IPS DF 4.7 (cell line): Measurements from ENCODE around the gene ISM1.

ENCODE experiments used
- DNase-seq: peaks from one replicate; pipeline ENCODE4 v3.0.0-alpha.2; 2013; ENCODE audit warnings: low spot score; ENCODE audit errors: extremely low read depth

Gene ISM1

DNA sequence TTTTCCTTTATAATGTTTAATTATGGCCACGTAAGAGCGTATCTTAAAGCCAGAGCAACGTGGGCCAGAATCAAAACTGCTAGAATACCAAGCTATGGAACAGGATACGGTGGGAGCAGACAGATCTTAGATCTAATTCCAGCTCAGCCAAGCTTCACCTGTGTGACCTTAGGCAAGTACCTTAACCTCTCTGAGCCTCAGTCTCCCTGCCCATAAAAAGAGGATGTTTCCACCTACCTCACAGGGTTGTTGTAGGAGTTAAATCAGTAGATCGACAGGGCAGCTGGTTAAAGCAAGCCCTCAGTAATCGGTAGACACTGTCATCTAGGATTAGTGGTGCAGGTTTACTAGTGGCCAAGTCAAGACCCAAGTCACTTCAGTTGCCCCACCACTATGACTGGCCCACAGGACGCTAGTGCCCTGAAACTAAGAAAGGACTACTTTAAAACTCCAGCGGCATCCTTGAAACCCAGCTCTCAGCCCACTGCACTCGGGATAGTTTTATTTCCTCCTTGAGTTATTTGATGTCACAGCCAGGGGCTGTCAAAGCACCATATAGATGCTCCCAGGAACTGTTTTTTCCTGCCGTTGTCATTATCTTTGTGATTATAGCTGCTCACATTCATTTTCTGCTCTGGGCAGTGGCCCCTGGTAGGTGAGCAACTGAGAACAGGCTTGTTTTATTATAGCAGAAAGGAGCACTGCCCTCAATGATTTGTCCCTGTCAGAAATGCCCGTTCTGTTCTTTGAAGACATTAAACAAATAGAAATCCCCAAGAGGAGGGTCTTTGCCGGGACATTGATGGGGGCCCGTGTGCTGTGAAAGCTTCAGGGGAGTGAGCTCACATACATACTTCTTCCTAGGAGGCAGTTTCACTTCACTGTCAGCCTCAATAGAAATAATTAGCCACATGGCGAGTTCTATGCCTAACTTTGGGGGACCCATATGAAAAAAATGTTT lies 63.1 kb downstream of the ISM1 start:
- no peak for DNase-seq

DNA sequence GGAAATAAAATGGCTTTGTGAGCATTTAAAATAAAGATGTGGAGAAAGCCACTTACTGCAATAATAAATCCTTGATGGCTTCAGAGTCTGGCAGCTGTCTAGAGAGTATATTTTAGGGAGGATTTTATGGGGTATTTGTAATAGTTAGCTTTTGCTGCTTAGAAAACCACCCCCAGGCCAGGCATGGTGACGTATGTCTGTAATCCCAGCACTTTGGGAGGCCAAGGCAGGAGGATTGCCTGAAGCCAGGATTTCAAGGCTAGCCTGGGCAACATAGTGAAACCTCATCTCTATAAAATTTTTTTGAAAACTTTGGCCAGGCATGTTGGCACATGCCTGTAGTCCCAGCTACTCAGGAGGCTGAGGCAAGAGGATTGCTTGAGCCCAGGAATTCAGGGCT lies 63.8 kb downstream of the ISM1 start:
- DNase-seq, result no peak

GRCh38 chr20:13285408-13285807 lies 64.3 kb downstream of the ISM1 start:
- DNase-seq, result no peak

DNA sequence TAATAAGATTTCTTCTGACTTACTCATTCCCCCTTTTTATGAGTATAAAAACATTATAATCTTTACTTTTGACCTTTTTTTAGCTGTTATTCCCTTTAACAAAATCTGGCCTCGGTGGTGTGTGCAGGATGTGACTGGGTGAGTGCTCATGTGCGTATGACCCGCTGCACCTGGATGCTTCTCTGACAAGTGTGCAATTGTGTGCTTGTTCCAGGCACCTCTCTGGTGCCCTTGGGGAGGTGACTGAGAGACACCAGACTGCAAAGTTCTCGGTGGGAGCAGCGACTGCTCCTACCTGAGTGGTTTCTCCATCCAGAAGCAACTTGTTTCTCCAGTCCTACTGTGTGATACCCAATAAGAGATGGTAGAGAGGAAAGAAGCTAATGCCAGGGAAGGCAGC lies 65.0 kb downstream of the ISM1 start:
- DNase-seq, result no peak

DNA sequence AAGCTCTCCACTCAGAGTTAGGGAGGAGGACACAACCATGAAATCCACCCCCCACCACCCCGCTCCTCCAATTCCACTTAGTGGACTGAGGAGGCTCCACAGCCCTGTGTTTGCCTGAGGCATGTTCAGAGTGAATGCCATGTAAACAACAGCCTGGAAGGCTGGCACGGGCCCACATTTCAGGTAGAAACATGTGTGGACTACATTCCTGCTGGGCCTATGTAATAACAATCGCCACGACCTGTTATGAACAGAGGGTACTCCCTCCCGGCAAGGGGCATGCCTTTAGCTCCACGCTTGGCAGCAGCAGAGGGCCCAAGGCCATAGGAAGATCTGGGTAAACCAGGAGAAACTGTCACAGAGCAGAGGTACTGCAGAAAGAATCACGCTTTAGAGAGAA lies 65.5 kb downstream of the ISM1 start:
- DNase-seq, result no peak

- DNase-seq, result no peak
These were observed 67.3 kb downstream of the ISM1 start for GRCh38 chr20:13288357-13288756.

GRCh38 chr20:13289031-13289430 lies 68.0 kb downstream of the ISM1 start:
- DNase-seq, result no peak

GRCh38 chr20:13290724-13291123 lies 69.7 kb downstream of the ISM1 start:
- DNase-seq, result no peak

- DNase-seq, result no peak
These were observed 70.1 kb downstream of the ISM1 start for GRCh38 chr20:13291157-13291556.

- no peak for DNase-seq
These were observed 71.3 kb downstream of the ISM1 start for GRCh38 chr20:13292201-13292885.

- no peak for DNase-seq
These were observed 73.4 kb downstream of the ISM1 start for GRCh38 chr20:13294522-13294921.

- no peak for DNase-seq
These were observed 74.6 kb downstream of the ISM1 start for GRCh38 chr20:13295637-13296036.

DNA sequence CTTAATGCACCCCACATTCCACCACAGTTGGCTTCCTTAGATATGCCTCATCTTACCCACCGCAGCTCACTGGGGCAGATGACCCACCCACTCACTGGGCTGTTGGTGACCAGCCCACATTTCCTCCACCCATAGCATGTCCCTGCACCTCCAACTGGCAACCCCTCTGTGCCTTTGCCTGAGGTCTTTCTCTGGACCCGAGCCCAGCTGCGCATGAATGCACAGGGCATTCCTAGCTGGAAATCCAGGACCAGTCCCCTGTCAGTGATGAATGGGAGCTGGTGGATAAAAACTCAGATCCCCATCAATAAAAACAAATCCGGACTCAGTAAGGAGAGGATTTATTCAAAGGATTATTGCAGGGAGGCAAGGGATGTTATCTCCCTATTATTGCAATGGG lies 75.0 kb downstream of the ISM1 start:
- no peak for DNase-seq

GRCh38 chr20:13297147-13297899 lies 76.2 kb downstream of the ISM1 start:
- DNase-seq, result no peak

DNA sequence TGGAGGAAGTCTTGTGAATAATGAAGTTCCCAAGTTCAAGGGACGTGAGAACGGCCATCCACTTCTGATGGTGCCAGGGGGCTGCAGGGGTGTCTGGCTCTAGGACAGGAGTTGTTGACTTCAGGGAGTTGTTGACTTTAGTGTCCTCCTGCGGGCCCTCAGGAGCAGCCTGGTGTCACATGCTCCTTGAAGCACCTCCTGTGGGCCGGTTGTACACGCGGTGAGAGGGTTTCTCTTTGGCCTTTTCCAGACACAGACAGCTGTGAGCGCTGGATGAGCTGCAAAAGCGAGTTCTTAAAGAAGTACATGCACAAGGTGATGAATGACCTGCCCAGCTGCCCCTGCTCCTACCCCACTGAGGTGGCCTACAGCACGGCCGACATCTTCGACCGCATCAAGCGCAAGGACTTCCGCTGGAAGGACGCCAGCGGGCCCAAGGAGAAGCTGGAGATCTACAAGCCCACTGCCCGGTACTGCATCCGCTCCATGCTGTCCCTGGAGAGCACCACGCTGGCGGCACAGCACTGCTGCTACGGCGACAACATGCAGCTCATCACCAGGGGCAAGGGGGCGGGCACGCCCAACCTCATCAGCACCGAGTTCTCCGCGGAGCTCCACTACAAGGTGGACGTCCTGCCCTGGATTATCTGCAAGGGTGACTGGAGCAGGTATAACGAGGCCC lies 77.8 kb downstream of the ISM1 start:
- DNase-seq, result no peak

DNA sequence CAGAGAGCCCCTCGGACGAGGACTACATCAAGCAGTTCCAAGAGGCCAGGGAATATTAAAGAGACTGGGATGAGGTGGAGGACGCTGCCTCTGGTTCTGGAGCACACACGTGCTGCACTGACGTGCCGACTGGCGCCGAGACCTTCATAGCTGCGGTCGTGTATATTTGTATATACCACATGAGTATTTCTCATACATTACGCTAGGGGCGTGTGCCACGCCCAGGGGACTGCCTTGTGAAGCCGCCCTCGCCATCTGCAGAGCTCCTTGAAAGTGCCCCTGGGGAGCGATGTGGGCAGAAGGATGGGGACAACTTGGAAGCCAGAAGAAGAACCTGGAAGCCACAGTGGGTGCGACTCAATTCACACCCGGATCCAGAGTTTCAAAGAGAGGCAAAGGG lies 78.3 kb downstream of the ISM1 start:
- no peak for DNase-seq

- DNase-seq, result no peak
These were observed 80.5 kb downstream of the ISM1 start for GRCh38 chr20:13301596-13301995.

DNA sequence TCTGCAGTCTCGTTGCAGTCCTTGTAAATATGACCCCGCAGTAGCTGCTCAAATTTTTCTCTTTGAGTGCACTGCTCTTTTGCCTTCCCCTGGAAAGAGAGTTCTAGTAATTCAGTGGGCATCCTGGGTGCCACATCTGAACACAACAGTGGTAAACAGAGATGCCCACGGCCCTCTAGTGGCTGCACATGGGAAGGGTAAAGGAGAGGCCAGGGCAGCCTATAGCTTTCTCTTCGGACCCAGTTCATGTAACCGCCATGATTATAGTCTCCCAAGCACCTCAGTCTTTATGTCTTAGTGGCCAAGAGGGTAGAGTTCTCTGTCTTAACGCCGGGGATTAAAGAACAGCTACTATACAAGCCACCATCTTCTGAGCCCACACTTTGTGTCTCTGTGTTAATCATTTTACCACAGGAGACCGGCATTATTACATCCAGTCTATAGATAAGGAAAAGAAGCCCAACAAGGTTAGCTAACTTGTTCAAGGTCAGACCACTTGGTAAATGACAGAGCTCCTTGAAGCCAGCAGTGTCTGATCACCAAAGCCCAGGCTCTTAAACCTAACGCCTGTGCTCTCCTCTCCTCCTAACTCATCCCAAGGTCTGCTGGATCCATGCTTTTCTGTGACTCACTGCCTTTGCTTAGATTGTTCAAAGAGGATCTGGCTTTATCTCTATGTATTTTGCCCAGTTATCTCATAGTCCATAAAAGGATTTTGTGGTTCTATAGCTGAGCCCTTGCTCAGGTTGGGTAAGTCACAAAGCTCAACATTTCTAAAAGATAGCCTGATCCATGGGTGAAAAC lies 81.8 kb downstream of the ISM1 start:
- DNase-seq, result no peak

GRCh38 chr20:13305284-13305683 lies 84.2 kb downstream of the ISM1 start:
- DNase-seq, result no peak

DNA sequence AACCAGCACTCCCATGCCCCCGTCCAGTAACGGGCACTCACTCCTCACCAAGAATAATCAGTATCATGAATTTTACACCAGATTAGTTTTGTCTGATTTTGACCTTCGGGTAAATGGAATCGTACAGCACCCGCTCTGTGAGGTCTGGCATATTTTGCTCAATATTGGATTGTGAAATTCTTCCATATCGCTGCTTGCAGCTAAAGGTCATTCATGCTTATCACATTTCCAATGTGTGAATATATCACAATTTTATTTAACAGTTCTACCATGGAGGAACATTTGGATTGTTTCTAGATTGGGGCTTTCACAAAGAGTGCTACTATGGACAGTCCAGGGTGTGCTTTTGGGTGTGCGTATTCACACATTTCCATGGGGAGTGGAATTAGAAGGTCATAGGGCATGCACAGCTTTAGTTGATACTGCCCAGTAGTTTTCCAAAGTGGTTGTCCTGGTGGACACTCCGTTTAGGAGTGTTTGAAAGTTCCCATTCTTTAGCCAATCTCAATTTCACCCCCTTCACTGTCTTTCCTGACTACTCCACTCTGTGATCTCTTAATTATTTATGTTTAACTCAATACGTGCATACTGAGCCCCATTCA lies 86.6 kb downstream of the ISM1 start:
- no peak for DNase-seq
